WTC11 (cell line): ENCODE results near the gene ANAPC1. TPM values are rescaled to one million over a fixed set of nuclear protein-coding genes. Genes with fewer than 3 reads are reported as not detected.

Experiments used
- ATAC-seq: fragments of 200-7000 bp; cut with Tn5 transposase; 2 replicates; pipeline ENCODE4 v1.10.0; 2021; ENCODE audit warnings: mild to moderate bottlenecking, moderate library complexity
- CTCF ChIA-PET: fragments of 300-600 bp; sonication (Branson Sonifier 250); formaldehyde crosslinking; loops from one replicate; lab custom pipeline; 2021; ENCODE audit warnings: antibody characterized with exemption; lab: Charles Lee
- POLR2A ChIA-PET: fragments of 350-600 bp; sonication (Branson Sonifier 250); formaldehyde crosslinking; loops from one replicate; lab custom pipeline; 2021; ENCODE audit warnings: antibody characterized with exemption; lab: Charles Lee
- DNase-seq: peaks from one replicate; pipeline ENCODE4 v3.0.0; 2021; ENCODE audit warnings: low spot score
- H3K27ac Mint-ChIP-seq: 2 replicates; pipeline ENCODE4 v1.8.0; 2021; ENCODE audit warnings: mixed read lengths
- H3K27me3 Mint-ChIP-seq: 2 replicates; pipeline ENCODE4 v1.8.0; 2021; ENCODE audit warnings: low read depth, mild to moderate bottlenecking, moderate library complexity, mixed read lengths
- H3K36me3 Mint-ChIP-seq: 2 replicates; pipeline ENCODE4 v1.8.0; 2021; ENCODE audit warnings: mixed read lengths
- H3K4me1 Mint-ChIP-seq: 2 replicates; pipeline ENCODE4 v1.8.0; 2022; ENCODE audit warnings: mixed read lengths
- H3K4me3 Mint-ChIP-seq: 2 replicates; pipeline ENCODE4 v1.8.0; 2021; ENCODE audit warnings: mild to moderate bottlenecking, moderate library complexity, mixed read lengths
- H3K9me3 Mint-ChIP-seq: 2 replicates; pipeline ENCODE4 v1.8.0; 2021; ENCODE audit warnings: mixed read lengths
- CREB1 ChIP-seq: sonication (generic); formaldehyde crosslinking; IDR thresholded peaks from 2 replicates; pipeline ENCODE4 v1.8.0; 2023; ENCODE audit warnings: mild to moderate bottlenecking, missing genetic modification reagents
- CREM ChIP-seq: sonication (generic); formaldehyde crosslinking; IDR thresholded peaks from 2 replicates; pipeline ENCODE4 v1.8.1; 2022; ENCODE audit warnings: mild to moderate bottlenecking, missing genetic modification reagents, moderate library complexity
- ELF4 ChIP-seq: sonication (generic); formaldehyde crosslinking; IDR thresholded peaks from 2 replicates; pipeline ENCODE4 v1.8.1; 2022; ENCODE audit warnings: low read depth, mild to moderate bottlenecking, moderate library complexity, missing genetic modification reagents
- EMX1 ChIP-seq: fragments of 250-450 bp; sonication (Bioruptor Pico); IDR thresholded peaks from 2 replicates; pipeline ENCODE4 v1.8.0; 2021; ENCODE audit warnings: mild to moderate bottlenecking
- GABPB1 ChIP-seq: sonication (generic); formaldehyde crosslinking; IDR thresholded peaks from 2 replicates; pipeline ENCODE4 v1.8.1; 2023; ENCODE audit warnings: mild to moderate bottlenecking, missing genetic modification reagents
- GRHL2 ChIP-seq: fragments of 250-450 bp; sonication (Bioruptor Pico); IDR thresholded peaks from 2 replicates; pipeline ENCODE4 v1.8.0; 2022; ENCODE audit warnings: mild to moderate bottlenecking, moderate library complexity; ENCODE audit not compliant: insufficient replicate concordance, severe bottlenecking
- GTF2I ChIP-seq: fragments of 250-450 bp; sonication (Bioruptor Pico); conservative IDR thresholded peaks from 2 replicates; pipeline ENCODE4 v1.4.0; 2021; ENCODE audit warnings: mild to moderate bottlenecking
- HMGA2 ChIP-seq: fragments of 250-450 bp; sonication (Bioruptor Pico); IDR thresholded peaks from 2 replicates; pipeline ENCODE4 v1.4.0; 2021; ENCODE audit warnings: mild to moderate bottlenecking, moderate library complexity
- JUN ChIP-seq: sonication (generic); formaldehyde crosslinking; IDR thresholded peaks from 2 replicates; pipeline ENCODE4 v1.8.0; 2023; ENCODE audit warnings: mild to moderate bottlenecking, missing genetic modification reagents
- MYBL2 ChIP-seq: sonication (generic); formaldehyde crosslinking; IDR thresholded peaks from 2 replicates; pipeline ENCODE4 v1.8.1; 2023; ENCODE audit warnings: mild to moderate bottlenecking, moderate library complexity, missing genetic modification reagents
- SMAD3 ChIP-seq: sonication (generic); formaldehyde crosslinking; IDR thresholded peaks from 2 replicates; pipeline ENCODE4 v1.8.0; 2022; ENCODE audit warnings: missing genetic modification reagents, mild to moderate bottlenecking, borderline replicate concordance
- SOX15 ChIP-seq: fragments of 250-450 bp; sonication (Bioruptor Pico); IDR thresholded peaks from 2 replicates; pipeline ENCODE4 v1.9.0; 2021; ENCODE audit warnings: mild to moderate bottlenecking
- ZNF232 ChIP-seq: sonication (generic); formaldehyde crosslinking; IDR thresholded peaks from 2 replicates; pipeline ENCODE4 v1.8.0; 2022; ENCODE audit warnings: mild to moderate bottlenecking, missing genetic modification reagents
- ZNF281 ChIP-seq: sonication (generic); formaldehyde crosslinking; IDR thresholded peaks from 2 replicates; pipeline ENCODE4 v1.8.0; 2023; ENCODE audit warnings: mild to moderate bottlenecking, missing genetic modification reagents
- ZNF532 ChIP-seq: fragments of 250-450 bp; sonication (Bioruptor Pico); IDR thresholded peaks from 2 replicates; pipeline ENCODE4 v1.9.0; 2021; ENCODE audit warnings: mild to moderate bottlenecking, borderline replicate concordance
- total RNA-seq: library from RNA; stranded (reverse); gene quantifications from 3 replicates; pipeline ENCODE4 v1.2.3, GENCODE V29; 2021
- TF ChIP-seq, protein P1 (sequence below): sonication (generic); formaldehyde crosslinking; IDR thresholded peaks from 2 replicates; pipeline ENCODE4 v1.8.1; 2023; ENCODE audit warnings: mild to moderate bottlenecking, missing genetic modification reagents
- TF ChIP-seq, protein P2 (sequence below): sonication (generic); formaldehyde crosslinking; conservative IDR thresholded peaks from 2 replicates; pipeline ENCODE4 v1.8.1; 2022; ENCODE audit warnings: mild to moderate bottlenecking, missing genetic modification reagents
- TF ChIP-seq, protein P3 (sequence below): sonication (generic); formaldehyde crosslinking; IDR thresholded peaks from 2 replicates; pipeline ENCODE4 v1.8.0; 2022; ENCODE audit warnings: mild to moderate bottlenecking, missing genetic modification reagents
- TF ChIP-seq, protein P4 (sequence below): fragments of 250-450 bp; sonication (Bioruptor Pico); IDR thresholded peaks from 2 replicates; pipeline ENCODE4 v2.1.2; 2022; ENCODE audit warnings: mild to moderate bottlenecking, moderate library complexity
- TF ChIP-seq, protein P5 (sequence below): sonication (generic); formaldehyde crosslinking; IDR thresholded peaks from 2 replicates; pipeline ENCODE4 v1.8.1; 2022; ENCODE audit warnings: mild to moderate bottlenecking, moderate library complexity, missing genetic modification reagents

The ANAPC1 gene
- total RNA-seq, 1 experiment from 2014 or later: 122 TPM

GRCh38 chr2:111903516-111903915, 19.5 kb upstream of the ANAPC1 start:
- ChIA-PET POLR2A (interaction anchor here (0.5 to 0.8 kb wide), 2 partner anchors 12 to 1897 kb away, joined by 4 read pairs; no protein-coding TSS in a partner anchor), CTCF (interaction anchor here (0.8 to 1.6 kb wide), 2 partner anchors 16 kb away, joined by 3 read pairs; no protein-coding TSS in a partner anchor)
- DNase-seq (no peak), ATAC-seq (no peak)
- Mint-ChIP-seq H3K4me1 (peaks cover 55% of the 10 kb centered on the region), H3K27ac (no peak overlapping the region), H3K36me3 (no peaks in the 10 kb centered on the region), H3K4me3 (no peak overlapping the region), H3K27me3 (peaks cover 19% of the 10 kb centered on the region), H3K9me3 (no peaks in the 10 kb centered on the region)
- TF ChIP-seq EMX1 (CRISPR knock-in tag): no peak
- TF ChIP-seq ZNF232 (CRISPR knock-in tag): no peak
- no peak for TF ChIP-seq CREM (CRISPR knock-in tag)
- TF ChIP-seq, protein P1, sequence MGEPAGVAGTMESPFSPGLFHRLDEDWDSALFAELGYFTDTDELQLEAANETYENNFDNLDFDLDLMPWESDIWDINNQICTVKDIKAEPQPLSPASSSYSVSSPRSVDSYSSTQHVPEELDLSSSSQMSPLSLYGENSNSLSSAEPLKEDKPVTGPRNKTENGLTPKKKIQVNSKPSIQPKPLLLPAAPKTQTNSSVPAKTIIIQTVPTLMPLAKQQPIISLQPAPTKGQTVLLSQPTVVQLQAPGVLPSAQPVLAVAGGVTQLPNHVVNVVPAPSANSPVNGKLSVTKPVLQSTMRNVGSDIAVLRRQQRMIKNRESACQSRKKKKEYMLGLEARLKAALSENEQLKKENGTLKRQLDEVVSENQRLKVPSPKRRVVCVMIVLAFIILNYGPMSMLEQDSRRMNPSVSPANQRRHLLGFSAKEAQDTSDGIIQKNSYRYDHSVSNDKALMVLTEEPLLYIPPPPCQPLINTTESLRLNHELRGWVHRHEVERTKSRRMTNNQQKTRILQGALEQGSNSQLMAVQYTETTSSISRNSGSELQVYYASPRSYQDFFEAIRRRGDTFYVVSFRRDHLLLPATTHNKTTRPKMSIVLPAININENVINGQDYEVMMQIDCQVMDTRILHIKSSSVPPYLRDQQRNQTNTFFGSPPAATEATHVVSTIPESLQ (CRISPR knock-in tag): no peak
- TF ChIP-seq SOX15 (CRISPR knock-in tag): no peak
- no peak for TF ChIP-seq CREB1 (CRISPR knock-in tag)
- TF ChIP-seq ELF4 (CRISPR knock-in tag): no peak

GRCh38 chr2:111900859-111901258, 16.9 kb upstream of the ANAPC1 start:
- CTCF ChIA-PET: no interaction called here
- no peak overlapping the region for H3K27ac Mint-ChIP-seq

More at GRCh38 chr2:111900859-111901258, 16.9 kb upstream of the ANAPC1 start:
- POLR2A ChIA-PET: no interaction called here
- ATAC-seq: no peak
- Mint-ChIP-seq H3K4me3 (peak overlapping the region; percentile 34; the same call in 1 of the 2 replicates), H3K36me3 (no peaks in the 10 kb centered on the region), H3K27me3 (peaks cover 28% of the 10 kb centered on the region), H3K4me1 (peaks cover 51% of the 10 kb centered on the region), H3K9me3 (no peaks in the 10 kb centered on the region)
- TF ChIP-seq ZNF281 (CRISPR knock-in tag) (no peak), HMGA2 (no peak), CREM (CRISPR knock-in tag) (no peak), ZNF532 (CRISPR knock-in tag) (no peak), SMAD3 (CRISPR knock-in tag) (no peak), GABPB1 (CRISPR knock-in tag) (no peak), JUN (CRISPR knock-in tag) (no peak), GRHL2 (CRISPR knock-in tag) (no peak), GTF2I (CRISPR knock-in tag) (no peak), MYBL2 (CRISPR knock-in tag) (no peak)
- TF ChIP-seq, protein P1 (CRISPR knock-in tag): no peak
- TF ChIP-seq, protein P2, sequence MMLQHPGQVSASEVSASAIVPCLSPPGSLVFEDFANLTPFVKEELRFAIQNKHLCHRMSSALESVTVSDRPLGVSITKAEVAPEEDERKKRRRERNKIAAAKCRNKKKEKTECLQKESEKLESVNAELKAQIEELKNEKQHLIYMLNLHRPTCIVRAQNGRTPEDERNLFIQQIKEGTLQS (CRISPR knock-in tag): no peak
- TF ChIP-seq, protein P3, sequence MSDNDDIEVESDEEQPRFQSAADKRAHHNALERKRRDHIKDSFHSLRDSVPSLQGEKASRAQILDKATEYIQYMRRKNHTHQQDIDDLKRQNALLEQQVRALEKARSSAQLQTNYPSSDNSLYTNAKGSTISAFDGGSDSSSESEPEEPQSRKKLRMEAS: no peak
- TF ChIP-seq, protein P4, sequence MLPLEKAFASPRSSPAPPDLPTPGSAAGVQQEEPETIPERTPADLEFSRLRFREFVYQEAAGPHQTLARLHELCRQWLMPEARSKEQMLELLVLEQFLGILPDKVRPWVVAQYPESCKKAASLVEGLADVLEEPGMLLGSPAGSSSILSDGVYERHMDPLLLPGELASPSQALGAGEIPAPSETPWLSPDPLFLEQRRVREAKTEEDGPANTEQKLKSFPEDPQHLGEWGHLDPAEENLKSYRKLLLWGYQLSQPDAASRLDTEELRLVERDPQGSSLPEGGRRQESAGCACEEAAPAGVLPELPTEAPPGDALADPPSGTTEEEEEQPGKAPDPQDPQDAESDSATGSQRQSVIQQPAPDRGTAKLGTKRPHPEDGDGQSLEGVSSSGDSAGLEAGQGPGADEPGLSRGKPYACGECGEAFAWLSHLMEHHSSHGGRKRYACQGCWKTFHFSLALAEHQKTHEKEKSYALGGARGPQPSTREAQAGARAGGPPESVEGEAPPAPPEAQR (CRISPR knock-in tag): no peak
- TF ChIP-seq, protein P5, sequence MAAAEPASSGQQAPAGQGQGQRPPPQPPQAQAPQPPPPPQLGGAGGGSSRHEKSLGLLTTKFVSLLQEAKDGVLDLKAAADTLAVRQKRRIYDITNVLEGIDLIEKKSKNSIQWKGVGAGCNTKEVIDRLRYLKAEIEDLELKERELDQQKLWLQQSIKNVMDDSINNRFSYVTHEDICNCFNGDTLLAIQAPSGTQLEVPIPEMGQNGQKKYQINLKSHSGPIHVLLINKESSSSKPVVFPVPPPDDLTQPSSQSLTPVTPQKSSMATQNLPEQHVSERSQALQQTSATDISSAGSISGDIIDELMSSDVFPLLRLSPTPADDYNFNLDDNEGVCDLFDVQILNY (CRISPR knock-in tag): no peak
- peak; percentile 42 for DNase-seq
